GM18517 (cell line): ENCODE results near the gene SPTLC3.

ENCODE experiments used
- ATAC-seq: cut with Tn5 transposase; IDR thresholded peaks from one replicate; pipeline ENCODE4 v1.9.1; 2021; ENCODE audit warnings: mild to moderate bottlenecking, moderate library complexity; ENCODE audit not compliant: unreplicated experiment

The SPTLC3 gene

DNA sequence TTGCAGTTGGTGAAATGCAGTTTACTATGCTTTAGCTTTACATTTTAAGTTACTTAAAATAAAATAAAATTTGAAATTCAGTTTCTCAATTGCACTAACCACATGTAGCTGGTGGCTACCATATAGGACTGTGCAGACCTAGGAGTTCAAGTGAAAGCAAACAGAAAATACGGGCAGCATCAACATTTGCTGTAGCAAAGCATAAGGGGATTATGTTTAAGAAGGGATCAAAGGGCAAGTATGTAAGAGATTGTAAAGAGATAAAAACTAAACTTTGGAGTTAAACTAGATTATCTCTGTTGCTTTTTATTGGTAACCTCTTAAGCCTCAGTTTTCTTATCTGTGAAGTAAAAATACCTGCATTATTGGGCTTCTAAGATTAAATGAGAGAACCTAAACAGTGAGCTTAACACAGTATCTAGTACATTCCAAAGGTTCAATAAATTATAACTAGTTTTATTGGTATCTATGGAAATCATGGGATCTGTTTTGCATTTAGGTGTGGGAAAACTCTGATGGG, 81.2 kb downstream of the SPTLC3 start:
- ATAC-seq = no peak

DNA sequence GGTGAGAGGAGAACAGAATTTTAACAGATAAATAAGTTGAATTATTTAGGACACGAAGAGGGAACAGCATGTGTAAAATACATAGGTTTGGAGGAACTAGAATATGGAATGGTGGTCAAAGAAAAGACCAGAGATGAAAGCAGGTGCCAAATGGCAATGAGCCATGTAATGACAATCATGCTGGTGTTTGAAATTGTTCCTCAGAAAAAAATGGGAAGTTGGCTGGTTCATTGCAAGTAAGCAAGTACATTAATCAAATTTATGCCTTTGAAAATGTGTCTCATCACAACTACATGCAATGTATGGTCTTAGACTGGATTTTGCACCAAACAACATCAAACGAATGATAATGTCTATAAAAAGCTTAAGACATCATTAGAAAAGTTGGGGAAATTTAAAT, 83.3 kb downstream of the SPTLC3 start:
- ATAC-seq = no peak

DNA sequence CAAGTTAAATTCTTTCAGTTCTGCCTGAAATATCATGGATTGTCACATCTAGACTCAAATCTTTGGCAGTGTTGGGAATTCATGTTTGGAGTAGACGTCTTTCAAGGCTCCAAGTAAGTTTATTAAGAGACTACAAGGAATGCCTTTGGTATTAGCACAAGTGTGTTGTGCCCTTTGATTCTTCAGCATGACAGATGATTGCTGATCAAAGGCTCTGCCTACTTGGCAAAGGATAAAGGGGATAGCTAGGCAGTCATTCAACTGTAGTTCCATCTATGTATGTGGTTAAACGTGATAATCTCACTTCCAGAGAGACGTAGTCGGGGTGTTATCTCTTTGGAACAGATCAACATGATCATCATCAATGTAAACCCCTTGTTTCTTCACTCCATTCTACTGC, 86.2 kb downstream of the SPTLC3 start:
- ATAC-seq = no peak

DNA sequence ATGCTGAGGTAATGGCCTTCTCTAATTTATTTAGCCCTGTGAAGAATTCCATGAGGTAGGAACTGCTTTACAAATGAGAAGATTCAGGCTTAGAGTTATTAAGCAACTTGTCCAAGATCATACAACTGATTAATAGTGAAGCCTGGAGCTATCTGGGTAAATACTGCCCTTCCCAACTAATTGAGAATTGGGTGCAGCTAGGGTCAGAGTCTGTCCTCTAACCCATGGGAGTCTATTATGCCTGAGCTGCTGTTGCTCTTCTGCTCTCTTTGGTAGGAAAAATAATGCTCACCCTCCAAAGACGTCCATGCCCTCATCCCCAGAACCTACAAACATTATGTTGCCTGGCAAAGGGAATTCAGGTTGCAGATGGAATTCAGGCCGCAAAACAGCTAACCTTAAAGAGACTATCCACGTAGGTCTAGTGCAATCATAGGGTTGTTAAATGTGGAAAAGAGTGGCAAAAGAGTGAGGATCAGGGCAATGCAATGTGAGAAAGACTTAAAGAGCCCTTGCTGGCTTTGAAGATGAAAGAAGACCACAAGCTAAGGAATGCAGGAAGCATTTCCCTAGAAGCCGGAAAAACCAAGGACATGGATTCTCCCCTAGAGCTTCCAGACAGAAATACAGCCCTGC, 90.1 kb downstream of the SPTLC3 start:
- no peak for ATAC-seq

DNA sequence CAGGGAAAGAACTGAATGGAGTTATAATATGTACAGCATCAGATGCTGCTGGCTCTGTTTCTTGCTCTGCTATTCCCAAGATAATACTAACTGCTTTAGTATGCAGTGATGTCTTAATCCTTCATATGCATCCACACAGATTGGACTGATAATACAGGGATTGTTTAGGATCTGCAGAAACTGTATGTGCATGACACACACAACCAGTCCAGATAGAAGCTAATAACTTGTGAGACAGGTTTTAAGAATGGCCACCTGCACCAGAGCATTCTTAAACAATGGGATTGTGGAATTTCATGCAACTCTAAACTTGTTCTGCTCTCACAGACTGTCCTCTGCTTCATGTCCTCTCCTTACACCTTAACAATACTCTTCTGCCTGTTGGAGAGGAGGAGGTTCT, 90.9 kb downstream of the SPTLC3 start:
- no peak for ATAC-seq

DNA sequence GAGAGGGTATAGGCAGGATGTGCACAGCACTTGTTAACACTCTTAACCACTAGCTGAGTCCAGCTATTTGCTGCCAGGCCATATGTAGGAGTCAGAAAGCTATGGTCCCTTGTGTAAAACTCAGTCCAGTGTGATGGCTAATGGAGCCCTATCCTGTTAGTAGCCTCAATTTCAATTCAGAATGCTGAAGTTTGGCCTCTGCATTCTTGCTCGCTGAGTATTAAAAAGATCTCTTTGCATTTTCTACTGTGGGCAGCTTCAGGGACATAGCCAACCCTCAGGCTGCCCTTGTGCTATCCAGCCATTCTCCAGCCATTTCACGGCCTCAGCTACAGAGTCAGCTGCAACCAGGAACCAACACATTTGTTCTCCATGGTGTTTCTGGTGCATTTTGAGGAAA, 92.5 kb downstream of the SPTLC3 start:
- ATAC-seq = no peak

DNA sequence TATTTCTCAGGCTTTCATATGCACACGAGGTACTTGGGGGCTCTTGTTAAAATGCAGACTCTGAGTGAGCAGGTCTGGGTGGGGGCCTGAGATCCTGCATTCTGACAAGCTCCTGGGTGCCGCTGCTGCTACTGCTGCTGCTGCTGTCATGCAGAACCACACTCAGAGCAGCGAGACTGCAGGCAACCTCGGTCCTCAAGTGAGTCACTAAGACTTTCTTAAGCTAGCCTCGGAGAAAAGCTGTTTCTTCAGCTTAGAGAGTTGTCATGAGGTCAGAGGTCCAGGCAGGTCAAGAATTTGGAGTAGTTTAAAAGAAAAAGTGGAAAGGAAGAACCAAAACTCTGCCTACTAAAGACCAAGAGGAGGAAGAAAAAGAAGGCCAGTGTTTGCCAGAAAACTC, 92.9 kb downstream of the SPTLC3 start:
- ATAC-seq = no peak

DNA sequence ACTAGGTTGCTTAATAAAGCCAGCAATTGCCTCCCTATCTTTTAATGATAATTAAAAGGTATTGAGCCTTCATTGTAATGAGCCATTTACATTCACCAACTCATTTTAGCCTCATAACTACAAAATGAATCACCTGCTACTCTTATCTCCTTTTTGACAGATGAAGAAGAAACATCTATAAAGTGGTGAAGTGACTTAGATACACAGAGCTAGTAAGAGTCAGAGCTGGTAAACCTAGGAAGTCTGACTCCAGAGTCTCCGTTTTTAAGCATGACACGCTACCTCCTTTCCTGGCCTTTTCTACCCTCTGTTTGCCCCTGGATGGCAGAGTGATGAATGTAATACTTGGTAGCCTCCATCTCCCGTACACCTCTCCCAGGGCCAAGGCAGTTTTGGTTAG, 93.5 kb downstream of the SPTLC3 start:
- no peak for ATAC-seq

DNA sequence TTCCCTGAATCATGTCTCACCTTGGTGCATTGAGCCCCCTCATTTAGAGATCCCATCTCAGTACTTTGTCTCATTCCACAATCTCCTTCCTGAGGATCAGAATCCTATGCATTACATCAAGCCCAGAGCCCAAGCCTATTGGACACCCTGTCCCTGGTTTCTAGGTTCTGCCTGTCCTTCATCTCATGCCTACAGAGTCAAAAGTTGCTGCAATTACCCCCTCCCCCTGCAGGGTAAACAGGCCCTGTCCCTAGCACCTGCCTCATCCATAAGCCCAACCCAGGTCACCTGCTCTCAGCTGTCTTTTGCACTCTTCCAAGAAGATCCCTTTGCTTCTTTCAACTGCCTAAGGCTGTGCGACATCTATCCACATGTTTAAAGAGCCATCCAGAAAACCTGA, 93.9 kb downstream of the SPTLC3 start:
- no peak for ATAC-seq

DNA sequence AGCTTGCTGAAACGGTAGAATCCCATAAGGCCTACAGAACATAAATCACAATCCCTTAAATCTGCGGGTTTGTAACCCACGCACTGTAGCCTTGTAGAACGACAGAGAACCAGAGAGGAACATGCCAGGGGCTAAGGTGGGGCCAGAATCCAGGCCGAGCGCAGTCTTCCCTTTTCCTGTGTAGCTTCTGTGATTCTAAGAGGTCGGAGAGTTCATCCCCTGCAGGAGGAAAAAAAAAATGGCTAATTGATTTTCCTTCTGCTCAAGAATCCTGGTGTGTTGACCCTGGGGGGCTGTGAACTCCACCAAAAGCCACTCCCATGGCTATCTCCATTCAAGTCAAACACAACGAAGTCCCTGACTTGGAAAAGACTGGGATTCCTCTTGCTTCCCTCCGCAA, 96.3 kb downstream of the SPTLC3 start:
- ATAC-seq = no peak

DNA sequence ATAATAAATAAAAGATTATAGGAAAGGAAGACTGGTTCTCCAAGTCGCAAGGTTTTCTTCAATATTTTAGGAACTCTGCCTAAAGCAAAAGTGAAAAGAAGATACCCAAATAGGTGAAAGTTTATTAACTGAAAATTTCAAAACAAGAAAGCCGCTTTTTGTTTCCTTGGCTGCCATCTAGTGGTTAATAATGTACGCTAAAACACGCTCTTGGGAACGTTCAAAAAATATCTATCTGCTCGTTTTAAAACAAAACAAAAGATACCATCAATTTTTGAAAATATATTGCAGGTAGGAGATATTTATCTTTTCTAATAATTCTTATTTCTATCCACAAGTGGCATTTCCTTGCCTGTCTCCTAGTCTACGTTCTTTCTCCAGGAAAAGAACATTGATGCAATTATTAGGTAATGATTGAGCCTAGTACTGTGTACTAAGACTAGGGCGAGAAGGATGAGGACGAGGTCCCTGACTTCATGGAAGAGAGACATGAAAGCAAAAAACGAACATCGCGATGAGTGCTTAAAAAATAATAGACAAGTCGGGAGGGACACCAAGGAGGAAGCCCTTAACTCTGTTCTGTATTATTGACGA, 97.2 kb downstream of the SPTLC3 start:
- ATAC-seq = no peak

DNA sequence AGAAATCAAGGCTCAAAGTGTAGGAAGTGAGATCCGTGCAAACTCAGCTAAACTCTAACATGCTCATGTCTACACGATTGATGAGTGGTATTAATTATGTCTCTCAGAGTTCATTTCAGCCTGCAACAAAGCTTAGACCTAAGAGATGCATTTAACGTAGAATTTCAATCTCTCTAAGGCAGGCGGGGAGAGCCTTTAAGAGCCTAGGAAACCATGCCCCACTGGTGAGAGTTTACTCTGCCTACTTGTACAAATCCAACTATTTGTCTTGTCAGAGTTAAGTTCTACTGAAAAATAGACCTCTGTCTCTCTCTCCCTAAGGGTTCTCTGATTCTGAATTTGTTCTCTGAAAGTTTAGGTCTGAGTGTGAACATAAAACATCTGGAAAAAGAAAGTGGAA, 100.9 kb downstream of the SPTLC3 start:
- ATAC-seq = no peak

DNA sequence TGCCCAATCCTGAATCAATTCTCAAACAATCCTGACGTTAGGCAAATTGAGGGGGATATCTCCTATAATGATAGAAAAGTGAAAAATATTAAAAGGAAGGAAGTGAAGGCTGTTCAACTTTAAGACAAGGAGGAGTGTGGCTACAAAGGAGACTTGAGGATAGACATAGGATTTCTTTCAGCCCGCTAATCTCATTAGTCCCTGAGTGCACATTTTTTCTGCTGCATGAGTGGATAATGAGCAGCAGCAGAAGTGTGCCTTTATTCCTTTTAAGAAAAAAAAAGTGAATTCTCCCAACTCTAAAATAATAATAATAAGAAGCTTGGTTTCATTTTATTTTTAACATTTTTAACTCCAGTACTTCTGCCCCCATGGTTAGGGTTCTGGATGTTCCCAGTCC, 102.0 kb downstream of the SPTLC3 start:
- no peak for ATAC-seq

DNA sequence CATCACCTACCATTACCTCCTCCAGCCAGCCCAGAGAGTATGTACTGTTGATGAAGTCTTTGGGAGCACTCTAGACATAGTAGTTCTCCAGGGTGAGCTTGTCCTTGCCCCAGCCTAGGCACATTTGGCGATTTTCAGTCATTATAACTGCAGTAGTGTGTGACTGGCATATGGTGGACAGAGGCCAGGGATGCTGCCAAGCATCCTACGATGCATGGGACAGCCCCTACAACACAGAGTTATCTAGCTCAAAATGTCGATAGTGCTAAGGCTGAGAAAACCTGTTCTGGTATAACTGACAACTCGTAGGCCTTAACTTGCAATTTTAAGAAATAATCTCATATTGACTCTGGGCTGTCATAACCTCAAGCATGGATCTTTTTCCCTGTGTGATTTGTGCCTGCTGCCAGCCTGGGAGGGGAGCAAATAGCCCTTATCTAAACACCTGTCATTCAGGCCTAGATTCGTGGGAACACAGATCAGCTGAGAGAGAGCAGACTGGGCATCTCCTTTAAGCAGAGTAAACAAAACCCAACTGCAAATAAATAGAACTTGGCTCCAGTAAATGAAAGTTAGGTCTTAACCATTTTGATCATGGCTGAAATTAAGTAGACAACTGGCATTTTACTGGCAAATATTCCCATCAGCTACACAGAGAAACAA, 102.6 kb downstream of the SPTLC3 start:
- no peak for ATAC-seq

DNA sequence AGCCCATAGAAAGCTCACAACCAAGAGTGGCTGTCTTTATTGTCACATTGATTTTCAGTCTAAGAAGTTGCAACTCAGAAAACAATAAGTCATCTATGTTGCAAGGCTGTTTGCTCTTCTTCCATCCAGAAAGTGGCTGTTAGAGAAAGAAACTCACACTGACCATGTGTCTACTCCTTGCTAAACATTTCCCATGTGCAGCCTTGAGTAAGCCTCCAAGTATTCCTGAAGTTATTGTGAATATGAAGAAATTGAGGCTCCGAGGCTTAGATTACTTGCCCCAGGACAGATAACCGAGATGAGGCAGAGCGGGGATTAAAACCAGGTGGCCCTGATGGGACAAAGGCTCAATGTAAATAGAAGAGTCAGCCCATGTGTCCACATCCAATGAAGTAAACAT, 105.0 kb downstream of the SPTLC3 start:
- no peak for ATAC-seq

DNA sequence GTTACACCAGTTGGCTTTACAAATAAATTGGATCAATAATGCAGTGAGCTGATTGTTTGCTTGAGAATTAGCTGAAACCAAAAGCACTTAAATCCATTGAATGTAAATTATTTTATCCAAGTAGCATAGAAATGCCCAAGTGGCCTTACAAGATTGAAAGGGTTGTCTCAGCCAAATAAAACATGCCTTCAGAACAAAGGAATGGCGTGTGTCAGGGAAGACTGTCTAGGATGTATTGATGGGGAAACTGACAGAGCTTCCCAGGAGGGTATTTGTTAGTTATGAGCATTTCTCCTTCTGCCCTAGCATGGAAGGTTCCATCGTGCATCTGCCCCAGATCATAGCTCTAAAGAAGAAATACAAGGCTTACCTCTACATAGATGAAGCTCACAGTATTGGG, 108.4 kb downstream of the SPTLC3 start:
- ATAC-seq = no peak

DNA sequence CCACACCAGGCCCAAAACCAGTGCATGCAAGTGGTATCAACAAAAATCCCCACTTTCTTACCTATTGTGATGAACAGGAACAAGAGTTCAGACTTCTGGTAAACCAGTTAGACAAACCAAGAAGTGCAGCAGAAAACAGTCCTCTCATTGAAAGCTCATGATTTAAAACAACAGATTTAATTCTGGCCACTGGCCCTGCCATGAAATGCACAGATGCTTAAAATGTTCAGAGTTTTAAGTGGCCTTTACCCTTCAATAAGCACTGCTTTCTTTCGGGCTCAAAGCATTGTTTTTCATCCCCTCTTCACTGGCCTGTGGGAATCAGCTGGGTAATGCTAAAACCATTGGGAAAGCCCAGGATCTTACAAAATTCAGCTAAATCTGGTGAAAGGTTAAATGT, 109.9 kb downstream of the SPTLC3 start:
- no peak for ATAC-seq

DNA sequence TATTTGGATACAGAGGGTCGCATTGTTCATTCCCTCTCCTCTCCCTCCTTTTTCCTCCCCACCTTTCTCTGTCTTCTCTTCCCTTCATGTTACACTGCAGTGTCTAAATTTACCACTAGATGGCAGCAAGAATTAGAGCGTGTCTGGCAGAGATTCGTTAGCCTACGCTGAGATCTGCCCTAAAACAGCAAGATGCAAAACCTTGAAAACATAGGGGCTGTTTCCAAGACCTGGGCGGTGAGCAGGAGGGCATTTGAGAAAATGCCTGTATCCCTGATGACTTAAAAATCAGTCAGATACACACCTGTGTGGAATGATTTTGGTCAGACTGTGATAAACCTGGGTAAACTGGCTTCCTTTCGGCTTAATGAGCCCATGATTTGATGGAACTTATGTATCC, 110.8 kb downstream of the SPTLC3 start:
- ATAC-seq = peak; percentile 88

DNA sequence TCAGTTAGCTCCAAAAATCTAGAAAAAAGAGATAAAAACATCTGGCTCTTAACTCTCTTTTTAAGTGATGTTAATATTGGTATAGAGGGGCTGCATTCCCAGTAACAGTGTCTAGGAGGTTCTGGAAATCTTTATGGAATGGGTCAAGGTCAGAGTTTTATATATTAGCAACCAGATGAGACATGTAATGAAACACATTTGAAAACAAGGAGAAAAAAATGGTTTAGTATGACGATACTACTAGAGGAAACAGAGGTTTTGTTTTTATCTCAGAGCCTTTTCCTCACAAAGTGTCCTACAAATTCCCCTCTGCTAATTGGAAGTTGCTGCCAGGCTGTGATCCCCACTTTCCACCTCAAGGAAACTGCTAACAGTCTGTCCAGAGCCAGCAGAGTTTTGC, 111.7 kb downstream of the SPTLC3 start:
- no peak for ATAC-seq

DNA sequence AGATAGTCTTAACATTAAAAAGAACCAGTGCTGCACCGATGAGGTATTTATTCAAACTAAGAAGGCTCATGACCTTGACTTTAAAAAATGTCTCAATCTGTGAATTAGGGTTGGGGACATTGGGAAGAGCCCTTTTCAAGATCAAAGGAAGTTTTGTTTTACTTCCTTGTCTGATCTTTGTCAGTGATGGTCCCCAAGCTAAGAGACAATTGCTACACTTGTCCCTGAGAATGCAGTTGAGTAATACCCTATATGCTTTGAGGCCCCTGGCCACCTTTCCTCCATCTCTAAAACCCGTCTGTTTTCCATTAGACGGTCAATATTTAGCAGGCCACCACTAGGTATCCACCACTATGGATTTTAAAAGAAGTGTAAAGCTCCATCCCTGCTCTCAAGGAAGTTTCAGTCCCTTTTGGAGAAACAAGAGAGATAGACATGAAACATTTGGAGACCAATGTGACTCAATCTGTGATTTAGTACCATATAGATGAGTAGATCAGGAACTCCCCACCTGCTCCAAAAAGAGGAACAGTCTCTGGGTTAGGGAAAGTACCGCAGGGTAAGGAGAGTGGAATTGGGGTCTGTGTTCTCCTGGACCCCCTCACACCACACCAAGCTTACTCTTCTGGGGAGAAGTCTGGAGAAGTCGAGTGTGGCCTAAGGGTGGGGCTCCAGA, 113.2 kb downstream of the SPTLC3 start:
- no peak for ATAC-seq

DNA sequence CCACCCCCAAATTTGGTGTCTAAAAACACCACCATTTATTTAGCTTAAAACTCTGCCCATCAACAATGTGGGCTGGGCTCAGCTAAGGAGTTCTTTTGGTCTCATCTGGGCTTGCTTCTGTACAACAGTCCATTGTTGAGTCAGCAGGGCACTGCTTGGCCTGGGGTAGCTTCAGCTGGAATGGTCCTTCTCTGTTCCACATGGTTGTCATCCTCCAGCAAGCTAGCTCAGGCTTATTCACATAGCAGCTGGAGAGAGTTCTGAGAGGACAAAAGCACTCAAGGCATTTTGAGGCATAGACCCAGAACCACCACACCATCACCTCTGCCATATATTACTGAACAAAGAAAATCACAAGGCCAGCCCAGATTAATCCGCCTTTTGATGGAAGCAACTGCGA, 116.7 kb downstream of the SPTLC3 start:
- no peak for ATAC-seq

DNA sequence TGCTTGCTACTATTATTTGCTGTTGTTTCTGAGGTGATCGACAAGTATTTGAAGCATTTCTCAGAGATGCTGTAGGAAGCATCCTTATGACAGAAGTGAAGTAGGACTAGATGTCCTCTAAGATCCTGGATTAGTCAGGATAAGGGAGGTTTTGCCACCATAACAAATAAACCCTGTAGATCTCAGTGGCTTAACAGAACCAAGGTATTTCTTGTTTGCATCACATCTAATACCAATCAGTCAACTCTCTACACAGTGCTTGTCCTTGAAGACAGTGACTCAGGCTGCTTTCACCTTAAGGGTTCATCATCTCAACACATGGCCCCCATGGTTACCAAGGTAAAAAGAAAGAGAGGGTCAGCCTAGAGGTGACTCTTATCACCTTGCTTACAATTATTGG, 119.4 kb downstream of the SPTLC3 start:
- ATAC-seq = no peak
